ENCODE measurements around the gene PTGES2.
"Not testable (repeated sequence)": the region's sequence is repeated elsewhere in the genome, so short reads cannot be mapped to it uniquely, and the experiment has no call there.

Gene PTGES2

GRCh38 chr9:128118971-128119665 lies 8.4 kb downstream of the PTGES2 start:
- DNase-seq = no peak

- no peak for DNase-seq
Observed at GRCh38 chr9:128118472-128118857, 9.1 kb downstream of the PTGES2 start.

GRCh38 chr9:128117613-128118471 lies 9.7 kb downstream of the PTGES2 start:
- DNase-seq = peak; percentile 100

DNA sequence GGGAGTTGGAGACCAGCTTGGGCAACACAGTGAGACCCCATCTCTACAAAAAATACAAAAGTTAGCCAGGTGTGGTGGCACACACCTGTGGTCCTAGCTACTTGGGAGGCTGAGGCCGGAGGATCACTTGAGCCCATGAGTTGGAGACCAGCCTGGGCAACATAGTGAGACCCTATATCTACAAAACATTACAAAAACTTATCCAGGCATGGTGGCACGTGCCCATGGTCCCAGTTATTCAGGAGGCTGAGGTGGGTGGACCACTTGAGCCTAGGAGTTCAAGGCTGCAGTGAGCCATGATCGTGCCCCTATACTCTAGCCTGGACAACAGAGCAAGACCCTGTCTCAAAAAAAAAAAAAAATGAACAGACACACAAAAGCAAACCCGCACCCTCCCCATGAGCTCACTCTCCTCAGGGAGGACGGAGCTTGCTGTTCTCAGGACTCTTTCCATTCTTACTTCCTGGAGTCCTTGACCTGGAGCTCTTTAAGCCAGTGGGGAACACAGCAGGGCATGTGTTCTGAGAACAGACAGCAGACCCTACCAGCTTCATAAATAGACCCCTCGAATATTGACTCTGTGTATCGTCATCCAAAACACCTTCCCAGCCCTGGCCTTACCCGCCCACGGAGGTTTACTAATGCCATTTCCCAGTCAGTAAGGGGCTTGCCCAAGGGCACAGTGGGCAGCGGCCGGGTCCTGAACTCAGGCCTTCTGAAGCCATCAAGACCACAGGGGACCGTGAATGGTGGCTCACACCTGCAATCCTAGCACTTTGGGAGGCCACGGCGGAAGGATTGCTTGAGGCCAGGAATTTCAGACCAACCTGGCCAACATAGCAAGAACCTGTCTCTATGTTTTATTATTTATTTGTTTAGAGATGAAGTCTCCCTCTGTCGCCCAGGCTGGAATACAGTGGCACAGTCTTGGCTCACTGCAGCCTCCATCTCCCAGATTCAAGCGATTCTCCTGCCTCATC lies 11.1 kb downstream of the PTGES2 start:
- no peak for DNase-seq

GRCh38 chr9:128115187-128116103 lies 12.1 kb downstream of the PTGES2 start:
- no peak for DNase-seq

- no peak for DNase-seq
Observed at GRCh38 chr9:128114326-128115186, 13.0 kb downstream of the PTGES2 start.

DNA sequence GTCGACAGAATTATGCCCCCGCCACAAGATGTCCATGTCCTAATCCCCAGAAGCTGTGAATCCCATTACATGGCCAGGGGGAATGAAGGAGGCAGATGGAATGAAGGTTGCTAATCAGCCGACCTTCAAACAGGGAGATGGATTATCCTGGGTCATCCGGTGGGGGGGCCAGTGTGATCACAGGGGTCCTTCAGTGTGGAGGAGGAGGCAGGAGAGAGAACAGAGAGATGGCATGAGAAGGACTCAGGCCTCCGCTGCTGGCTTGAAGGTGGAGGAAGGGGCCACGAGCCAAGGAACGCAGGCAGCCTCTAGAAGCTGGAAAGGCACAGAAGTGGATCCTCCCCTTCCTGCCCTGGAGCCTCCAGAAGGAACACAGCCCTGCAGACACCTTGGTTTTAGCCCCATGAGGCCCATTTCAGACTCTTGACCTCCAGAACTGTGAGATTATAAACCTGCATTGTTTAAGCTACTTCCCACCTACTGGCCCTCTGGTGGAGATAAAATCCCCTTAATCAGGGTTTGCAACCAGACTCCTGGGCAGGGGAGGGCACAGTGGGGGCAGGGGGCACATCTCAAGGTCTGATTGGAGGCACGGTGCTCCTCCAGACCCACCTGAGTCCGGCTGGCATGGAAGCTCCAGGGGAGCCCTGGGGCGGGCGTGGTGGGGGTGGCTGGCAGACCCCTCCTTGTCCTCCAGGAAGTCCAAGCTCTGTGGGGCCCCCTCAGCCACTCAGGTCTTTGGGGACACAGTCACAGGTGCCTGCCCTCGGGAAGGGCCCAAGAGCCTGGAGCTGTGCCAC lies 13.8 kb downstream of the PTGES2 start:
- DNase-seq = no peak

DNA sequence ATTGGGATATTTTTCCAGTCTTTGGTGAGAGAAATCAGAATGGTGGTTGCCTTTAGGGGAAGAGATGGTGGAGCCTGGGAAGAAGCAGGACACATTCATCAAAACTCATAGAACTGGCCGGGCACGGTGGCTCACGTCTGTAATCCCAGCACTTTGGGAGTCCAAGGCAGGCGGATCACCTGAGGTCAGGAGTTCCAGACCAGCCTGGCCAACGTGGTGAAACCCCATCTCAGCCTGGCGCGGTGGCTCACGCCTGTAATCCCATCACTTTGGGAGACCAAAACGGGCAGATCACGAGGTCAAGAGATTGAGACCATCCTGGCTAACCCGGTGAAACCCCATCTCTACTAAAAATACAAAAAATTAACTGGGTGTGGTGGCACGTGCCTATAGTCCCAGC lies 15.8 kb downstream of the PTGES2 start:
- not testable (repeated sequence) for DNase-seq

GRCh38 chr9:128109050-128109709 lies 18.3 kb downstream of the PTGES2 start:
- no peak for DNase-seq

- DNase-seq = no peak
Observed at GRCh38 chr9:128108269-128109049, 19.1 kb downstream of the PTGES2 start.

- no peak for DNase-seq
Observed at GRCh38 chr9:128107468-128108268, 19.9 kb downstream of the PTGES2 start.

- DNase-seq = no peak
Observed at GRCh38 chr9:128106940-128107467, 20.5 kb downstream of the PTGES2 start.

DNA sequence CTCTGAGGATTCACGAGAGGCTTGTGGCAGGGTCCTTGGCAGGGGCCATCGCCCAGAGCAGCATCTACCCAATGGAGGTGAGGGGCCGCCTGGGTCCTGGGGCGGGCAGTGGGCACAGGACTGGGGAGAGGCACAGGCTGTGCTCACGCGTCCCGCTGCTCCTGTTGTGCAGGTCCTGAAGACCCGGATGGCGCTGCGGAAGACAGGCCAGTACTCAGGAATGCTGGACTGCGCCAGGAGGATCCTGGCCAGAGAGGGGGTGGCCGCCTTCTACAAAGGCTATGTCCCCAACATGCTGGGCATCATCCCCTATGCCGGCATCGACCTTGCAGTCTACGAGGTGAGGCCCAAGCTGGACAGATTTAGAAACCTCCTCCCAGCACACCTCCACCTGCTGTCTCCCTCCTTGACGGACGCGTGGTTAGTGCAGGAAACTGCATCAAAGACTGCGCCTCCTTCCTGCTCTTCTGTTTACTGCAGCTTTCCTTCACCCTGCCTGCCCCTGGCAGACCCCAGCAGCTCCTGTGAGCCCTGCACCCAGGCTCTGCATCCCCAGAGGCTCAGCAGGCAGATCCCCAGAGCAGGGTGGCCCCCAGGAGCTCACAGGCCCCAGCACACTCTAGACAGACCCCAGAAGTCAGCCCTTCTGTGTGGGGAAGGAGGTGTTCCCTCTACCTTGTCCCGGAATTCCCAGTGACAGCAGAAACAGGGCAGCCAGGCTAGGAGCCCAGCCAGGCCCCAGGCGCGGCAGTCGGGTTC lies 21.2 kb downstream of the PTGES2 start:
- DNase-seq = no peak

DNA sequence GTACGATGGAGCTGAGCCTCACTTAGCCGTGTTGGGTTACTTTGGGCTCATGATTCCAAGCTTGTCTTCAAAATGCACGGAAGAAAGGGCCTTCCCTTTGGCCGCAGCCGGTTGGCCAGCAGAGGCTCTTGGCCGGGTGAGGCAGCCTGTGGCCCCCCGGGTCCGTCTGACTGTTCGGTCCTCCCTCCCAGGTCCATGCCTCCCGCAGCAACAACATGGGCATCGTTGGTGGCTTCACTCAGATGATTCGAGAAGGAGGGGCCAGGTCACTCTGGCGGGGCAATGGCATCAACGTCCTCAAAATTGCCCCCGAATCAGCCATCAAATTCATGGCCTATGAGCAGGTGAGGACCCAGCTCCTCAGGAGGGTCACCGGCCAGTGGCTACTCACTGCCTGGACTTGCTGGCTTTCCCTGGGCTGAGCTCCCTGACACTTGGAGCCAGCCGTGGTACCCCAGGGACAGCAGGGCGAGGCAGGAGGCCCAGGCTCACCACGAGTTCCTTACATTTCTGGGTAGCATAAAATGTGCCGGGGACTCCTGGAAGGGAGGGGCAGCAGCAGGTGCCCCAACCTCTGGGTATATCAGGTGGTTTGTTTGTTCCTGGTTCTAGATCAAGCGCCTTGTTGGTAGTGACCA lies 21.9 kb downstream of the PTGES2 start:
- DNase-seq = no peak

DNA sequence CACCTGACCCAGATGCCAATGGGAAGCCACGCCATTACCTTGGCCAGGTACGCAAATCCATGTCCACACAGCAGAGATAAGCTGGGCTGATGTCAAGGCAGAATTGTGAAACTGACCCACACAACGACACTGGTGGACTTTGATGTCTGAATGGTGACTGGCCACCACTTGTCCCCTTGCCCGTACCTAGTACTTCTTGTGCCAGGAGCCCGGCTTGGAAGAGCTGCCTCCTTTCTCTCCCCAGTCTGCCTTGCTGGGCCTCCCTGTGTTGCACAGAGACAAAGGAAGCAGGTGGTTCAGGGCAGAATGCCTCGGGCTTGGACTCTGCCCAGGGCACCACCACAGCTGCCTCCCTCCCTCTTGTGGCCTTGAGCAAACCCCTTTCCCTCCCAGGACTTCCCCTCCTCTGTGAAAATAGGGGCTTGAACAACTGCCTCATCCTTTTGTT lies 23.3 kb downstream of the PTGES2 start:
- no peak for DNase-seq

DNA sequence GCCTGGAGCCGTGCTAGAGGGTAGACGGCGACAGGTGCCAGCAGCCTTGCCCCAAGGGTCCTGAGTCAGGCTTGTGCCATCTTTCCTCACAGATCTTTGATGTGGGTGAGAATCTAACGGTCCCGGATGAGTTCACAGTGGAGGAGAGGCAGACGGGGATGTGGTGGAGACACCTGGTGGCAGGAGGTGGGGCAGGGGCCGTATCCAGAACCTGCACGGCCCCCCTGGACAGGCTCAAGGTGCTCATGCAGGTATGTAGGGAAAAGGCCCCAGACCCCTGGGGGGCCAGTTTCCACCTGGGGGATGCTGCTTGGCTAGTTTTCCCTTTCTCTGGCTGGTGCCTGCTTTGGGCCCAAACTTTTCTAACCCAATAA lies 24.0 kb downstream of the PTGES2 start:
- DNase-seq = peak in 1 of 2 donors; percentile 46

Data from stimulated activated CD4-positive, alpha-beta T cell treated with anti-CD3 and anti-CD28 coated beads, Interleukin-2, amount 100 ng/mL, for 24 hours (primary cell).